A673 (cell line): ENCODE data around the gene UQCC2.

Experiments used
- CTCF ChIP-seq: fragments of 300-800, 200-600 bp; sonication (generic); conservative IDR thresholded peaks from 2 replicates; pipeline ENCODE4 v1.5.1; 2017; ENCODE audit warnings: low read depth, mild to moderate bottlenecking, antibody characterized with exemption, low read length, moderate library complexity, mixed read lengths
- EZH2 ChIP-seq: fragments of 200-600 bp; sonication (generic); IDR thresholded peaks from 2 replicates; pipeline ENCODE4 v1.6.1; 2017; ENCODE audit warnings: borderline replicate concordance, low read depth, mild to moderate bottlenecking, mixed read lengths, antibody characterized with exemption, low read length; ENCODE audit not compliant: poor library complexity, severe bottlenecking

DNA sequence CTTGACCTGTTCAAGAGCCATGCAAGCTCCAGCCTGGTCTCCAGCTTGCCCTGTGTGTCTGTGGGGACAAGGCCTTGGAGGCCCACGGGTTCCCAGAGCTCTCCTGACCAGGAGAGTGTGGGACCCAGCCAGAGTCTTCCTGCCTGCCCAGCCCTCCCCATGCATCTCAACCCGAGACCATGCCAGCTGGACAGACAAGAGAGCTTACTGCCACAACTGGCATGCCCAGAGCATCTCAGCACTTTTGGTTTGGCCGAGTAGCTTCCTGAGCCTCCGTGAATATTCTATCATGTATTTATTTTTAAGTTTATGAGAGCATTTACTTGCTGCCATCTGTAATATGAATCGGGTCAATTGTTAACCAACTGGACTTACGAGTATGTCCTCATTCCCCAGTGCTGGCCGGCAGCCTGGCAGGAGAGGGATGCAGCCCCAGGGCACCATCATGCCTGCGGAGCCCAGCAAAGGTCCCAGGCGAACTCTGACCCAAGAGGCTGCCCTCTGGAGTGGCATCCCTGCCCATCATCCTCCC lies 20.3 kb upstream of the UQCC2 start:
- no peak for TF ChIP-seq EZH2
- no peak for TF ChIP-seq CTCF
